H1 (cell line): ENCODE data around the gene TNFSF12. TPM values are rescaled to one million over a fixed set of nuclear protein-coding genes. Genes with fewer than 3 reads are reported as not detected.

Experiments used
- E2F6 ChIP-seq: IDR thresholded peaks from 2 replicates; pipeline ENCODE4 v1.6.1; 2012; ENCODE audit warnings: inconsistent platforms
- KDM5A ChIP-seq: fragments of 200-600 bp; IDR thresholded peaks from 2 replicates; pipeline ENCODE4 v1.7.1; 2012; ENCODE audit warnings: mild to moderate bottlenecking, low read length, inconsistent platforms, mixed read lengths
- POLR2A ChIP-seq, 2 experiments: IDR thresholded peaks; 1 replicate in 1 of 2; 2 replicates in 1 of 2; pipeline ENCODE4 v1.6.1; 2011; ENCODE audit warnings: low read depth in 2 of 2, low read length in 2 of 2, mild to moderate bottlenecking in 2 of 2; ENCODE audit errors: control extremely low read depth in 1 of 2
- POLR2AphosphoS5 ChIP-seq: IDR thresholded peaks from 2 replicates; pipeline ENCODE4 v1.6.1; 2011; ENCODE audit warnings: low read depth, low read length
- SP1 ChIP-seq: IDR thresholded peaks from 2 replicates; pipeline ENCODE4 v1.6.1; 2011; ENCODE audit warnings: low read depth, low read length
- SP4 ChIP-seq: IDR thresholded peaks from 2 replicates; pipeline ENCODE4 v1.6.1; 2012; ENCODE audit warnings: low read length, inconsistent platforms
- SRF ChIP-seq: IDR thresholded peaks from 2 replicates; pipeline ENCODE4 v1.6.1; 2011; ENCODE audit warnings: mild to moderate bottlenecking, low read depth, low read length, moderate library complexity
- polyA plus RNA-seq, 7 experiments: library from polyadenylated mRNA; depleted of rRNA in 3 of 7; stranded (reverse) in 5 of 7; unstranded in 2 of 7; fragments of >200 nt in 5 of 7; fragments of 200-250 nt in 2 of 7; gene quantifications; 1 replicate in 5 of 7; 2 replicates in 1 of 7; 4 replicates in 1 of 7; pipeline versions ENCODE4 v1.2.1 to v1.2.3, GENCODE V29; 2011 to 2013; ENCODE audit warnings: missing spikeins in 2 of 7, mixed read lengths in 2 of 7
- total RNA-seq: library from RNA; stranded (reverse); fragmentation: NEBNext Ultra II Directional; extraction: Animal tissue kit (Norgen Biotek cat#: 25700); gene quantifications from 2 replicates; pipeline ENCODE4 v1.2.1, GENCODE V29; 2021
- TF ChIP-seq, protein P1 (sequence below): IDR thresholded peaks from 2 replicates; pipeline ENCODE4 v1.6.1; 2012; ENCODE audit warnings: low read length, inconsistent platforms

Gene TNFSF12
- total and polyA plus RNA-seq, 2 of the 8 experiments (the other 6 are each of a cell fraction or from before 2014, with no cell fraction given), result 7.2 to 9.6 TPM

DNA sequence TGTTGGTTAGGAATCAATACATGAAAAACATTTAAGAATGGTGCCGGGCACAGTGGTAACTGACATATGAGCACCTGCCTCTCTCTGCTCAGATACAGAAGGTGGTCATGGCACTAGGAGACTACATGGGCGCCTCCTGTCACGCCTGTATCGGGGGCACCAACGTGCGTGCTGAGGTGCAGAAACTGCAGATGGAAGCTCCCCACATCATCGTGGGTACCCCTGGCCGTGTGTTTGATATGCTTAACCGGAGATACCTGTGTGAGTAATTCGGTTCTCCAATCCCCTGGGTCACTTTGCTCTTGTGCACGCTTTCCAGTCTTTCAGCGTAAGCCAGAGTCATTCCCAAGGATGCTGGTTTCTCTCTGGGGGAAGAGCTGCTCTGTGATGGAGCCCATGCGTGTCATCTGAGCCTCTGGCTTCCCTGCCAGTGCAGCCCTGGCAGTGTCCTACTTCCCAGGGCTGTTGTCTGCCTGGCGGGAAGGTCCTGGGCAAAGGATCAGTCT lies 27.6 kb downstream of the TNFSF12 start (continued):
- TF ChIP-seq, protein P1, sequence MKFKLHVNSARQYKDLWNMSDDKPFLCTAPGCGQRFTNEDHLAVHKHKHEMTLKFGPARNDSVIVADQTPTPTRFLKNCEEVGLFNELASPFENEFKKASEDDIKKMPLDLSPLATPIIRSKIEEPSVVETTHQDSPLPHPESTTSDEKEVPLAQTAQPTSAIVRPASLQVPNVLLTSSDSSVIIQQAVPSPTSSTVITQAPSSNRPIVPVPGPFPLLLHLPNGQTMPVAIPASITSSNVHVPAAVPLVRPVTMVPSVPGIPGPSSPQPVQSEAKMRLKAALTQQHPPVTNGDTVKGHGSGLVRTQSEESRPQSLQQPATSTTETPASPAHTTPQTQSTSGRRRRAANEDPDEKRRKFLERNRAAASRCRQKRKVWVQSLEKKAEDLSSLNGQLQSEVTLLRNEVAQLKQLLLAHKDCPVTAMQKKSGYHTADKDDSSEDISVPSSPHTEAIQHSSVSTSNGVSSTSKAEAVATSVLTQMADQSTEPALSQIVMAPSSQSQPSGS, result no peak
- TF ChIP-seq KDM5A, result no peak
- TF ChIP-seq POLR2AphosphoS5, result peak; percentile 96
- TF ChIP-seq POLR2A (IDR thresholded peaks at IDR 0.05; ENCODE audit: control extremely low read depth in 1 of 2, low read depth in 2 of 2, low read length in 2 of 2), result peak; percentile 53 to 74
- TF ChIP-seq E2F6, result no peak
- no peak for TF ChIP-seq SRF
- no peak for TF ChIP-seq SP4
- no peak; the same call in 1 of the 2 replicates for TF ChIP-seq SP1
